HG03439 (cell line): ENCODE results near the gene MYH10.

ENCODE experiments used
- ATAC-seq: cut with Tn5 transposase; IDR thresholded peaks from one replicate; pipeline ENCODE4 v1.9.1; 2021; ENCODE audit warnings: mild to moderate bottlenecking, moderate library complexity; ENCODE audit not compliant: unreplicated experiment

The MYH10 gene

GRCh38 chr17:8451933-8452614 is 178.5 kb downstream of the MYH10 start:
- ATAC-seq, result no peak

- ATAC-seq, result no peak
These were observed 182.2 kb downstream of the MYH10 start for GRCh38 chr17:8448310-8448709.

- no peak for ATAC-seq
These were observed 182.7 kb downstream of the MYH10 start for GRCh38 chr17:8447799-8448198.

- ATAC-seq, result no peak
These were observed 185.0 kb downstream of the MYH10 start for GRCh38 chr17:8445536-8445935.

- ATAC-seq, result no peak
These were observed 186.0 kb downstream of the MYH10 start for GRCh38 chr17:8444494-8444893.

- no peak for ATAC-seq
These were observed 186.8 kb downstream of the MYH10 start for GRCh38 chr17:8443756-8444155.

- no peak for ATAC-seq
These were observed 188.2 kb downstream of the MYH10 start for GRCh38 chr17:8442310-8442709.

GRCh38 chr17:8441690-8442089 is 188.8 kb downstream of the MYH10 start:
- no peak for ATAC-seq

GRCh38 chr17:8439681-8440080 is 190.8 kb downstream of the MYH10 start:
- no peak for ATAC-seq

GRCh38 chr17:8438441-8438840 is 192.1 kb downstream of the MYH10 start:
- ATAC-seq, result no peak

GRCh38 chr17:8436844-8437171 is 193.7 kb downstream of the MYH10 start:
- ATAC-seq, result no peak

DNA sequence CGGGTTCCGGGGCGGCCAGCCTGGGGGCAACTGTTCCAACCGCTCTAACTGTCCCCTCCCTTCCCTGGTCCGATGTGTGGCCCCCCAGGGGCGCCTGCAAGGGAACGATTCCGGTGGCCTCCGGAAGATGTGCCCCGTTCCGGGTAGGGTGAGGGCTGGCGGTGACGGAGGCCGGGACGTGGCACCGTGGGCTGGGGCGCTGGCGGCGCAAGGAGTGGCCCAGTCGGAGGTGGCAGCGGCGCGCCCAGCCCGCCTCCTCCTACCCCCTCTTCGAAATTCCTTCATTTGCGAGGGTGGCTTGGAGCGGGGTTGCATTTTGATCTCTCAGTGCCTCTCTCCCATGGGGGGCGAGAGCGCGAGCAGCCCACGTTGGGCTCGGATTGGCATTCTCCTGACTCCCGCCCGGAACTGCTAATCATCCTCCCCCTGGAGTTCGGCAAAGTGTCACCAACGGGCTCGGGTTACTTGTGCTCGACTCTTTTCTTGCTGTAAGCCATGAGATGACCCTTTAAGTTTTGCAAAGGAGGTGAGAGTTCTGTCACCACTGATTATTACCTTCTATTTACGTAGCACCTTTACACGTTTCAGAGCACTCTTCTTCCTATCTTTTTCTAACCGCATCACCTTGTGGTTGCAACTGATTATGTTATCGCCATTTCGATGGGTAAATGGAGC is 194.2 kb downstream of the MYH10 start:
- ATAC-seq, result peak; percentile 60

- peak; percentile 95 for ATAC-seq
These were observed 195.0 kb downstream of the MYH10 start, which contains the start of gene NDEL1 for GRCh38 chr17:8435245-8436168. NDEL1 (plus strand) TSS chr17:8435884; CDS start chr17:8444272, 8,388 bp downstream.

DNA sequence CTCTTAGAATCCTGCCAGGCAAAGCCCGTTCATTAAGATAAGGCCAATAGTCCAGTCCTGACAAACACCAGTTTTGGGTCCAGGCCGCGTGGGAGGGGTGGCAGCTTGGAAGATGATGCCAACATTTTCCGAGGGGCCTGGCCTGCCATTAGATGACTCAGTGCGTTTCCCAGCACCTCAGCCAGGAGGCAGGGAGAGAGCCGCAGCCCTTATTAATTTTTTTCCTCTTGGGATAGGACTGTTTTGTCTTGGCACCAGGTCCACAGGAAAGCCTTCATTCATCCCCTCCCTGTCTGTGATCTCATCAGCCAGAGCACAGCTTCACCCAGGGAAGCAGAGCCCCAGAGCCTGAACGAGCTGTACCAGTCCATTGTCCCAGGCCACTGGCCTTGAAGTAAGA is 199.6 kb downstream of the MYH10 start:
- no peak for ATAC-seq

- no peak for ATAC-seq
These were observed 203.7 kb downstream of the MYH10 start for GRCh38 chr17:8426802-8427201.

GRCh38 chr17:8426094-8426720 is 204.3 kb downstream of the MYH10 start:
- ATAC-seq, result no peak
